ENCODE data around the gene KCTD2.

The KCTD2 gene

GRCh38 chr17:75063201-75063600 lies 16.2 kb downstream of the KCTD2 start:
- ChIA-PET POLR2A (interaction anchor here (0.5 kb wide), 1 partner anchor 11 kb away, joined by 3 read pairs; no protein-coding TSS in a partner anchor), CTCF (interaction anchor here (0.8 to 12.2 kb wide), 9 partner anchors 11 to 349 kb away, joined by 3 to 146 read pairs (median 50); partner anchors contain the start of genes ARMC7, MIF4GD, NT5C and NUP85)
- H3K4me3 ChIP-seq (ENCODE audit: low read depth, low read length) = no peak overlapping the region
- TF ChIP-seq CTCF (IDR thresholded peaks at IDR 0.05; ENCODE audit: insufficient read depth, low read length, missing control alignments) = no peak
- no peak for DNase-seq (ENCODE audit: low read depth, low spot score)

GRCh38 chr17:75063626-75064025 lies 16.6 kb downstream of the KCTD2 start:
- no peak overlapping the region for H3K4me3 ChIP-seq (ENCODE audit: low read depth, low read length)
- ChIA-PET CTCF (interaction anchor here (0.8 to 12.2 kb wide), 7 partner anchors 10 to 349 kb away, joined by 3 to 146 read pairs (median 50); partner anchors contain the start of genes ARMC7, NT5C and NUP85), POLR2A (no interaction called here)
- no peak for DNase-seq (ENCODE audit: low read depth, low spot score)
- TF ChIP-seq CTCF (IDR thresholded peaks at IDR 0.05; ENCODE audit: insufficient read depth, low read length, missing control alignments) = no peak

GRCh38 chr17:75064040-75064439 lies 17.0 kb downstream of the KCTD2 start:
- CTCF ChIA-PET = interaction anchor here (0.7 to 12.2 kb wide), 7 partner anchors 8 to 348 kb away, joined by 3 to 146 read pairs (median 5); partner anchors contain the start of genes ARMC7 and NUP85
- DNase-seq (ENCODE audit: low read depth, low spot score) = no peak
- no peak overlapping the region for H3K4me3 ChIP-seq (ENCODE audit: low read depth, low read length)
- TF ChIP-seq CTCF (IDR thresholded peaks at IDR 0.05; ENCODE audit: insufficient read depth, low read length, missing control alignments) = no peak
- POLR2A ChIA-PET = no interaction called here

GRCh38 chr17:75064460-75064859 lies 17.4 kb downstream of the KCTD2 start:
- no peak for TF ChIP-seq CTCF (IDR thresholded peaks at IDR 0.05; ENCODE audit: insufficient read depth, low read length, missing control alignments)
- no peak overlapping the region for H3K4me3 ChIP-seq (ENCODE audit: low read depth, low read length)
- ChIA-PET POLR2A (no interaction called here), CTCF (interaction anchor here (0.7 to 12.2 kb wide), 5 partner anchors 9 to 138 kb away, joined by 4 to 146 read pairs (median 115); partner anchors contain the start of genes ARMC7 and NUP85)
- no peak for DNase-seq (ENCODE audit: low read depth, low spot score)

GRCh38 chr17:75064867-75065561 lies 18.0 kb downstream of the KCTD2 start:
- no peak for TF ChIP-seq CTCF (IDR thresholded peaks at IDR 0.05; ENCODE audit: insufficient read depth, low read length, missing control alignments)
- POLR2A ChIA-PET = no interaction called here
- DNase-seq (ENCODE audit: low read depth, low spot score) = no peak
- CTCF ChIA-PET = interaction anchor here (0.7 to 12.2 kb wide), 5 partner anchors 9 to 138 kb away, joined by 4 to 146 read pairs (median 115); partner anchors contain the start of genes ARMC7 and NUP85
- no peak overlapping the region for H3K4me3 ChIP-seq (ENCODE audit: low read depth, low read length)

- CTCF ChIA-PET = interaction anchor here (0.7 to 1.3 kb wide), 3 partner anchors 40 to 136 kb away, joined by 3 to 4 read pairs (median 4); no protein-coding TSS in a partner anchor
- TF ChIP-seq CTCF (IDR thresholded peaks at IDR 0.05; ENCODE audit: insufficient read depth, low read length, missing control alignments) = no peak
- POLR2A ChIA-PET = no interaction called here
- H3K4me3 ChIP-seq (ENCODE audit: low read depth, low read length) = no peak overlapping the region
- no peak for DNase-seq (ENCODE audit: low read depth, low spot score)
These were observed 18.6 kb downstream of the KCTD2 start for GRCh38 chr17:75065562-75066151.

All from AG04449 (cell line).